ENCODE data around the gene HOXC12.

Gene HOXC12

DNA sequence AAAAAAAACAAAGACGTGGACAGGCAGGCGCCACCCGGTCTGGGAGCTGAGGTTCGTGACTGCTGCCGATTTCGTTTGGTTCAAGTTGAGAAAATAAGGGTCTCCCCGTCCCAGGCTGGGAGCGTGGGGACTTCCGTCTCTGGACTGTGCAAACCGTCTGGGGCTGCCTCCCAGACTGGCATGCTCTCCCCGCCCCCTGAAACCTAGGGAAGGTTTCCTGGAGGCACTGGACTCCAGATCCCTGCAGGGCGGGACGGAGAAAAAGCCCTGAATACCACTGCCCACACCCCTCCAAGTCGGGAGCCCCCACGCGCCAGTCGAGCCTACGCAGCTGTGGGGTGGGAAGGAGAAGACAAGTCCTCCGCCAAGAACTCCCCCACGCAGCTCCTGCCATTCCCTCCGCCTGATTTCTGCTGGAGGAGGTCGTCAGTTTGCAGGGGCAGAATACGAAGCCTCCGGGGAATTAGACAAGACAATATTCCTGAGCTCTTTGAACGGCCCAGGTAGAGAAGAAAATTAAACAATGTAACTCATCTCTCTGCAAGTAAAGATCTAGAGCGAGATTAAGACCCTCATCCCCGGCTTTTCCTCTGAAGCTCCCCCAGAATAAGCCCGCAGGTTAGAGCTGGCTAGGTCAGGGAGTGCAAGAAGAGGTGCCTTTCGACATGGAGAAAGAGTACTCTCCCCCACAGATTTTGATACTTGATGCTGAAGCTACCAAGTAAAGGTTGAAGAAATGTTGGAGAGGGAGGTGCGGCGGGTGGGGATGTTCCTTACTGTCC is 26.5 kb upstream of the HOXC12 start:
- in situ Hi-C loops (cut with MboI; ENCODE audit: low pct_unique_long_range_greater_than_20kb, low sequenced_read_pairs, unreplicated experiment) = loop anchor here (25.0 kb wide), 1 partner anchor 109 kb away; the partner anchor contains the start of genes HOXC5 and HOXC6
- DNase-seq (ENCODE audit: low spot score) = no peak
- TF ChIP-seq, protein P1, sequence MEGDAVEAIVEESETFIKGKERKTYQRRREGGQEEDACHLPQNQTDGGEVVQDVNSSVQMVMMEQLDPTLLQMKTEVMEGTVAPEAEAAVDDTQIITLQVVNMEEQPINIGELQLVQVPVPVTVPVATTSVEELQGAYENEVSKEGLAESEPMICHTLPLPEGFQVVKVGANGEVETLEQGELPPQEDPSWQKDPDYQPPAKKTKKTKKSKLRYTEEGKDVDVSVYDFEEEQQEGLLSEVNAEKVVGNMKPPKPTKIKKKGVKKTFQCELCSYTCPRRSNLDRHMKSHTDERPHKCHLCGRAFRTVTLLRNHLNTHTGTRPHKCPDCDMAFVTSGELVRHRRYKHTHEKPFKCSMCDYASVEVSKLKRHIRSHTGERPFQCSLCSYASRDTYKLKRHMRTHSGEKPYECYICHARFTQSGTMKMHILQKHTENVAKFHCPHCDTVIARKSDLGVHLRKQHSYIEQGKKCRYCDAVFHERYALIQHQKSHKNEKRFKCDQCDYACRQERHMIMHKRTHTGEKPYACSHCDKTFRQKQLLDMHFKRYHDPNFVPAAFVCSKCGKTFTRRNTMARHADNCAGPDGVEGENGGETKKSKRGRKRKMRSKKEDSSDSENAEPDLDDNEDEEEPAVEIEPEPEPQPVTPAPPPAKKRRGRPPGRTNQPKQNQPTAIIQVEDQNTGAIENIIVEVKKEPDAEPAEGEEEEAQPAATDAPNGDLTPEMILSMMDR (IDR thresholded peaks at IDR 0.05; ENCODE audit: extremely low read depth, insufficient read depth, missing control alignments) = no peak

GRCh38 chr12:53929527-53929926 is 25.2 kb upstream of the HOXC12 start:
- TF ChIP-seq, protein P1 (IDR thresholded peaks at IDR 0.05; ENCODE audit: extremely low read depth, insufficient read depth, missing control alignments) = no peak
- in situ Hi-C loops (cut with MboI; ENCODE audit: low pct_unique_long_range_greater_than_20kb, low sequenced_read_pairs, unreplicated experiment) = loop anchor here (25.0 kb wide), 1 partner anchor 108 kb away; the partner anchor contains the start of genes HOXC5 and HOXC6
- no peak for DNase-seq (ENCODE audit: low spot score)

GRCh38 chr12:53930591-53931255 is 24.0 kb upstream of the HOXC12 start:
- in situ Hi-C loops (cut with MboI; ENCODE audit: low pct_unique_long_range_greater_than_20kb, low sequenced_read_pairs, unreplicated experiment) = loop anchor here (25.0 kb wide), 1 partner anchor 107 kb away; the partner anchor contains the start of genes HOXC5 and HOXC6
- TF ChIP-seq, protein P1 (IDR thresholded peaks at IDR 0.05; ENCODE audit: extremely low read depth, insufficient read depth, missing control alignments) = no peak
- DNase-seq (ENCODE audit: low spot score) = no peak

DNA sequence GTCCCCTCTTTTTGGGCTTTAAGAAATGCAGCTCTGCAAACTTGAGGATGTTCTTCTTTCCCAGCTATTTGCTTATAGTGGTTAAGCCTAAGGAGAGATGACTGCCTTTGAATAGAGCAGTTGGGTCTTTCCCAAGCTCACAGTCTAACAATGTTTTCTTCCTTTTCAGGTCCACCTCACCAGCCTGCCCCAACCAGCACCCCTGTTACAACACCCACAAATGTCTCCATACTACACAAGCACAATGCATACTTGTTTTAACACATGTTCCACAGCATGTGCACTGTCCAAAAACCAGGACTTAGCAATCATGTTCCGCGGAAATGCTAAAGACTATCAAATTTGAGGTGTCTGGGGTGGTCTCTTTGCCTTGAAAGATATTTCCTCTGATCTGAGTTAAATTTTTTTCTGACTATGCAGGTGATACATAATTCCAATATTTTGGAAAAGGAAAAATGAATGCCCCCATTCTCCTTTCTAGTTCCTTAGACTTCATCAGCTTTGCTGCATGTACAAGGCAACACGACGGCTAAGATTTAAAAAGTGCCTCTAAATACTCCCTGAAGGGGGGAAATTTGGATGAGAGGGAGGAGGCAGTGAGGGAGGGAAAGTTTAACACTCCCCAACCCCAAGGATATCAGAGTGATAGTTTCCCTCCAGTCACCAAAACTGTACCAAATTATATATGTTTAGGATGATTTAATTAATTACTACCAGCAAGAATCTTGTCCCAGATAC is 22.7 kb upstream of the HOXC12 start:
- TF ChIP-seq, protein P1 (IDR thresholded peaks at IDR 0.05; ENCODE audit: extremely low read depth, insufficient read depth, missing control alignments) = no peak
- DNase-seq (ENCODE audit: low spot score) = no peak
- in situ Hi-C loops (cut with MboI; ENCODE audit: low pct_unique_long_range_greater_than_20kb, low sequenced_read_pairs, unreplicated experiment) = loop anchor here (25.0 kb wide), 1 partner anchor 105 kb away; the partner anchor contains the start of genes HOXC5 and HOXC6

- in situ Hi-C loops (cut with MboI; ENCODE audit: low pct_unique_long_range_greater_than_20kb, low sequenced_read_pairs, unreplicated experiment) = loop anchor here (25.0 kb wide), 1 partner anchor 104 kb away; the partner anchor contains the start of genes HOXC5 and HOXC6
- DNase-seq (ENCODE audit: low spot score) = no peak
- TF ChIP-seq, protein P1 (IDR thresholded peaks at IDR 0.05; ENCODE audit: extremely low read depth, insufficient read depth, missing control alignments) = no peak
These were observed 21.8 kb upstream of the HOXC12 start for GRCh38 chr12:53932915-53933314.
